Measurements from ENCODE around the gene PTGIR.

PTGIR gene

GRCh38 chr19:46609511-46610412 is 15.1 kb downstream of the PTGIR start:
- H3K4me3 ChIP-seq (ENCODE audit: low read depth, low read length): no peak overlapping the region
- TF ChIP-seq CTCF (IDR thresholded peaks at IDR 0.05; ENCODE audit: control insufficient read depth, extremely low read depth, insufficient read depth): no peak
- DNase-seq (ENCODE audit: low read depth): no peak

- no peak for TF ChIP-seq CTCF (IDR thresholded peaks at IDR 0.05; ENCODE audit: control insufficient read depth, extremely low read depth, insufficient read depth)
- H3K4me3 ChIP-seq (ENCODE audit: low read depth, low read length): no peak overlapping the region
- DNase-seq (ENCODE audit: low read depth): no peak
Observed at GRCh38 chr19:46608581-46609345, 16.1 kb downstream of the PTGIR start.

GRCh38 chr19:46608178-46608577 is 16.7 kb downstream of the PTGIR start:
- DNase-seq (ENCODE audit: low read depth): no peak
- TF ChIP-seq CTCF (IDR thresholded peaks at IDR 0.05; ENCODE audit: control insufficient read depth, extremely low read depth, insufficient read depth): no peak
- no peak overlapping the region for H3K4me3 ChIP-seq (ENCODE audit: low read depth, low read length)

GRCh38 chr19:46607448-46607841 is 17.4 kb downstream of the PTGIR start:
- no peak overlapping the region for H3K4me3 ChIP-seq (ENCODE audit: low read depth, low read length)
- no peak for DNase-seq (ENCODE audit: low read depth)
- TF ChIP-seq CTCF (IDR thresholded peaks at IDR 0.05; ENCODE audit: control insufficient read depth, extremely low read depth, insufficient read depth): no peak

GRCh38 chr19:46606681-46607447 is 18.0 kb downstream of the PTGIR start:
- DNase-seq (ENCODE audit: low read depth): no peak
- no peak for TF ChIP-seq CTCF (IDR thresholded peaks at IDR 0.05; ENCODE audit: control insufficient read depth, extremely low read depth, insufficient read depth)
- H3K4me3 ChIP-seq (ENCODE audit: low read depth, low read length): no peak overlapping the region

GRCh38 chr19:46606019-46606418 is 18.9 kb downstream of the PTGIR start:
- no peak for TF ChIP-seq CTCF (IDR thresholded peaks at IDR 0.05; ENCODE audit: control insufficient read depth, extremely low read depth, insufficient read depth)
- DNase-seq (ENCODE audit: low read depth): no peak
- H3K4me3 ChIP-seq (ENCODE audit: low read depth, low read length): no peak overlapping the region
